GM21825 (cell line): ENCODE results near the gene RUVBL2.
"Not testable (repeated sequence)": the region's sequence is repeated elsewhere in the genome, so short reads cannot be mapped to it uniquely, and the experiment has no call there.

Source experiments
- ATAC-seq: cut with Tn5 transposase; IDR thresholded peaks from one replicate; pipeline ENCODE4 v1.9.1; 2021; ENCODE audit warnings: mild to moderate bottlenecking, moderate library complexity; ENCODE audit not compliant: unreplicated experiment

RUVBL2 gene

DNA sequence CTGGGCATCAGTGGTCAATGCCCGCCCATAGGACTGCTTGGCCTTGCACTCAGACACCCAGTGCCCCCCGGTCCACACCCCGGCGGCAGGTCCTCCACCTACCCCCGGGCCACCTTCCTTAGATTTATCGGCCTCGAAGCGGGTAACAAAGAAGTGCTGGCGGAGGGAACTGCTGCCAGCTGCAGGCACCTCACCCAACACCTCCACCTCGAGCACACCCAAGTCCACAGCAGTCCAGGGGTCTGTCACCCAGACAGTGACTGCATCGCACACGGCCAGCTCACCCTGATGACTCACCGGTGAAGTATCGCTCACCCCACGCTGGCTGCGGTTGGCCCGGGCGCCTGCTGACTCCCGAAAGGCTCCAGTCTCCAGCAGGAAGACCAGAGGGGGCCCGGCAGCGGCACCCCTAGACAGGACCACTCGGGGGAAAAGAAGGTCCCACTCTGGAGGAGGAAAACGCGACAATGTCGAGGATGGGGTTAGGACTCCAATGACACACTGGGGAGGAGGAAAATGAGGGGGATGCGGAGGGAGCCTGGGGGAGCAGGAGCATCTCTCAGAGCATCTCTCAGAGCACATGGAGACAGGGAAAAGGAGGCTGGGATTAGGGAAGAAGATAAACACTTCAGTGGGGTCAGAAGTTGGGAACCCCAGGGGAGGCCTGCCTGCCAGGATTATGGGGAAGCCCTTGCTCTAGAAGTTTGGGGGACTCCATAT lies 45.0 kb downstream of the RUVBL2 start:
- not testable (repeated sequence) for ATAC-seq

- ATAC-seq = not testable (repeated sequence)
Measured at GRCh38 chr19:49039736-49040135, 46.0 kb downstream of the RUVBL2 start.

- ATAC-seq = no peak
Measured at GRCh38 chr19:49042177-49042576, 48.5 kb downstream of the RUVBL2 start.

DNA sequence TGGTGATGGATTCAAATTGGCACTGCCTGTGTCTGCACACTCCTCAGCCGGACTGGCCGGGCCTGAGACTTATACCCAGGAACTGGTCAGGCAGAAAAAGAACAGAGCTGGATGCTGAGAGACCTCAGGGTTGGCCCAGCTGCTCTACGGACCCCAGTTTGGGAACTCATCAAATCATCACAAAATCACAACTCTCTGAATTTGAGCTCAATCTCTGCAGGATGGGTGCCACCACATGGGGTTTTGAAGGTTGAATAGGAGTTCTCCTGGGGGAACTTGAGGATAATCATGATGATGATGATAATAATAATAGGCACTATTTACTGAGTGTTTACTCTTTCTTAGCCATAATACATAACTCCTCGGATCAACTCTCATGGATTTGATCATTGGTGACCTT lies 49.0 kb downstream of the RUVBL2 start:
- ATAC-seq = not testable (repeated sequence)

GRCh38 chr19:49043548-49043947 lies 49.9 kb downstream of the RUVBL2 start, which contains the start of gene CGB5:
Gene CGB5 (plus strand): TSS chr19:49043848. CDS start chr19:49044210, 362 bp downstream.
- ATAC-seq = not testable (repeated sequence)

- not testable (repeated sequence) for ATAC-seq
Measured at GRCh38 chr19:49049011-49049410, 55.3 kb downstream of the RUVBL2 start, which contains the start of gene CGB8. Gene CGB8 (minus strand): TSS chr19:49049111. CDS start chr19:49048739, 372 bp downstream.

DNA sequence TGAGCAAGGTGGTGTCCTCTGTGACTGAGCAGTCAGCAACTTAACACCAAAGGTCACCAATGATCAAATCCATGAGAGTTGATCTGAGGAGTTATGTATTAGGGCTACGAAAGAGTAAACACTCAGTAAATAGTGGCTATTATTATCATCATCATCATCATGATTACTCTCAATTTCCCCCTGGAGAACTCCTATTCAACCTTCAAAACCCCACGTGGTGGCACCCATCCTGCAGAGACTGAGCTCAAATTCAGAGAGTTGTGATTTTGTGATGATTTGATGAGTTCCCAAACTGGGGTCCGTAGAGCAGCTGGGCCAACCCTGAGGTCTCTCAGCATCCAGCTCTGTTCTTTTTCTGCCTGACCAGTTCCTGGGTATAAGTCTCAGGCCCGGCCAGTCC lies 56.1 kb downstream of the RUVBL2 start:
- ATAC-seq = not testable (repeated sequence)

DNA sequence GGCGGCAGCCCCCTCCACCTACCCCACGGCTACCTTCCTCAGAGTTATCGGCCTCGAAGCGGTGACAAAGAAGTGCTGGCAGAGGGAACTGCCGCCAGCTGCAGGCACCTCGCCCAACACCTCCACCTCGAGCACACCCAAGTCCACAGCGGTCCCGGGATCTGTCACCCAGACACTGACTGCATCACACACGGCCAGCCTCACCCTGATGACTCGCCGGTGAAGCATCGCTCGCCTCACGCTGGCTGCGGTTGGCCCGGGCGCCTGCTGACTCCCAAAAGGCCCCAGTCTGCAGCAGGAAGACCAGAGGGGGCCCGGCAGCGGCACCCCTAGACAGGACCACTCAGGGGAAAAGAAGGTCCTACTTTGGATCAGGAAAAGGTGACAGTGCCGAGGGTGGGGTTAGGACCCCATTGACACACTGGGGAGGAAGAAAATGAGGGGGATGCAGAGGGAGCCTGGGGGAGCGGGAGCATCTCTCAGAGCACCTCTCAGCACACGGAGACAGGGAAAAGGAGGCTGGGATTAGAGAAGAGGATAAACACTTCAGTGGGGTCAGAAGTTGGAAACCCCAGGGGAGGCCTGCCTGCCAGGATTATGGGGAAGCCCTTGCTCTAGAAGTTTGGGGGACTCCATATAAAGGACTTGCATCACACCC lies 56.8 kb downstream of the RUVBL2 start:
- not testable (repeated sequence) for ATAC-seq

DNA sequence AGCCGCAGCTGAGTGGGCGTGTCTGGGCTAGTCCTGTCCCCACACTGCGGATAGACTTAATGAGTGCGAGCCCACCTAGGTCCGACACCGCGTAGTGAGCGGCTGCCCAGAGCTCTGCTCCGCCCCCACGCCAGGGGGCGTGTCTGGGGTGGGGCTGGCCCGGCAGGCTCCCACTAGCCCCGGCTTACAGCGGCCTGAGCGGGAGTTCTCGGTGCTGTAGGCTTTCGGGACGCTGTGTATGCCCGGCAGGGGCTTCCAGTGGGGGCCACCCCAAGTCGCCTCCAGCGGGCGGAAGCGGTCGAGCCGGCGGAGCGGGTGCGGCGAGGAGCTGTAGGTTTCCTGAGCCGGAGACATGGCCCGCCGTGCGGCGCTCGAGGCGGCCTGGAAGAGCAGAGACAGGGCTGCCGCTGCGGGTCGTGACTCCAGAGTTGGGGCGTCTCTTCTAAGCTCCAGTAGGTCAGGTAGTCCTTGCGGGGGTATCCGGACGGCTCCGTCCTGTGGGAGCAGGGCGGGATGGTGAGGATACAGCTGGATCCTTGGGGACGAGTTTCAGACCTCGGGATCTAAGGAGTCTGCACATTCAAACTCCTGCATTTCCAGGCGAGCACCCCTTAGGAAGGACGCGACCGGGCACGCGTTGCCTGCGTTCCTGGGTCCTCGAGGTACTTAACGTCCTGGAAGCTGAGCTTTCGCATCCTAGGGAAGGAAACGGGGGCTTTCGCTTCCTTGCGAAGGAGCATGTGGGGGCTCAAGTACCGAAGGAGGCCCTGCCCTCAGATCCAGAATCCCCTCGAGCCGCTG lies 62.6 kb downstream of the RUVBL2 start:
- ATAC-seq = no peak

DNA sequence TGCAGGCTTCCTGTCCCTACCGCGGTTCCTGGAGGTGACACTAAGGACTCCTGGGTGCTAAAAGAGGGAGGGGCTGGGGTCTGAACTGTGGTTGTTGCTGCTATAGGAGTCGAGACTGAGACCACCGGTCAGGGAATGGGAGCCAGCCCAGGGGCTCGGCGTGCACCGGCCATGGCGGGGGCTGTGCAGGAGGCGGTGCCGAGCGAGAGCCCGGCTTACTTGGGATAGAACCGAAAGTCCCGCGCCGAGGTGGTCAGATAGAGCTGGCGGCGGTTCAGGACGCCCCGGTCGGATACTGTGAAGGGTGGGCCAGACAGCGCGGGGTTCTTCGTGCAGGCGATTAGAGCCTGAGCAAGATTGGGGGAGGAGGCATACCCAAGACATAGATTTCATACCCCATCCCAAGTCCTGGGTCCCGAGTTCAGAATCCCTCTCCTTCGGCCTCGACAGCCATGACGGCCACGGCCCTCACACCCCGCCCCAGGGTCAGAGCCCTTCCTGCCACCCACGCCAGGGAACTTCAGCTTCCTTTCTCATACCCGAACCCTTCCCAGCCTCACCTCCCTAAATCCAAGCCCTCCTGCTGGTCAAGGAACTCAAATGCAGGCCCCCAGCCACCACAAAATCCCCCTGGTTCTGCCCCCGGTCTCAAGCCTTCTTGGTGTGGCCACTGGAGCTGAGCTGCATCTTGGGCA lies 63.4 kb downstream of the RUVBL2 start:
- not testable (repeated sequence) for ATAC-seq

DNA sequence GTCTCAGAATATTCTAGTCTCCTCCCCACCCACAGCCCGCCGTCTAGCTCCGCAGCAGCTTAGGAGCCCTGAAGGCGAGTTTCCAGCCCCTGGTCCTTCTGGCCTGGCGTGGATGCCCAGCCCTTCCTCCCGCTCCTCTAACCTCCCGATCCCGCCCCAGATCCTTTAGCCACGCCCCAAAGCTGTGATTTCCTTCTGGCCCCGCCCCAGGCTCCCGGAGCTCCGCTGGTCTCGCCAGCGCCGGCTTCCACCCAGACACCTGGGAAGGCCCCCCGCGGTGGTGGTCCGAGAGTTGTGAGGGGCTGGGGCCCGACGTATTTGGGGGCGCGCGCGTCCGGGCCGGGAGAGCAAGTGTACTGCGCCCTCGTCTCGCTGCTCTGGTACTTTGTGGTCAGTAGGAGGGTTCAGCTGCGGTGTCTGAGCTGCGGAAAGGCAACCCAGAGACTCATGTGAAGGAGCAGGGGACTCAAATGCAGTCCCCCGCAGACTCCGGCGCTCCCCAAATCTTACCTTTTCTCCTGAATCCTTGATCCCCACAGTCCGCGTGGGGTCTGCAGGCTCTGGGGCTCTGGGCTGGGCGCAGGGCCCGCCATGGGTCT lies 64.0 kb downstream of the RUVBL2 start, which contains the start of gene CGB7:
Gene CGB7, minus strand, starts transcription at position 114 of the 599 bp plus-strand sequence. CDS start 2,374 bp downstream, outside the sequence.
- ATAC-seq = no peak

- no peak for ATAC-seq
Measured at GRCh38 chr19:49058562-49058961, 64.9 kb downstream of the RUVBL2 start.

DNA sequence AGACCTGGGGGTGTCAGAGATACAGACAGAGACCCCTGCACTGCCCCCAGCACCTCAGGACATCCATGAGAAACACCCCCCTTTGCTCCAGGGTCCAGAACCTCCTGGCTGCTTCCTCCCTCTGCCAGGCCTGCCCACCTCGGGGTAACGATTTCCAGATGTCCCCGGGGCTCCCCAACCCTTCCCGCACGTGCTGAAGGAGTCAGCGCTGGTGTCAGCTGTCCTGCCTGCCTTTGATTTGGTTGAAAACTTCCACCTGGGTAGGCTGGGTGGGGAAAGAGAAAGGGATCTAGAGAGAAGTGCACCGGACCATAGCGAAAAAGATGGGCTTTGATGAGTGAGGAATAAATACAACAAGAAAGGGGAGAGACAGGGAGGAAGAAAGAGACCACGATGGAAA lies 65.4 kb downstream of the RUVBL2 start:
- ATAC-seq = no peak

GRCh38 chr19:49061000-49061399 lies 67.3 kb downstream of the RUVBL2 start:
- no peak for ATAC-seq

GRCh38 chr19:49061445-49061844 lies 67.8 kb downstream of the RUVBL2 start:
- ATAC-seq = no peak

DNA sequence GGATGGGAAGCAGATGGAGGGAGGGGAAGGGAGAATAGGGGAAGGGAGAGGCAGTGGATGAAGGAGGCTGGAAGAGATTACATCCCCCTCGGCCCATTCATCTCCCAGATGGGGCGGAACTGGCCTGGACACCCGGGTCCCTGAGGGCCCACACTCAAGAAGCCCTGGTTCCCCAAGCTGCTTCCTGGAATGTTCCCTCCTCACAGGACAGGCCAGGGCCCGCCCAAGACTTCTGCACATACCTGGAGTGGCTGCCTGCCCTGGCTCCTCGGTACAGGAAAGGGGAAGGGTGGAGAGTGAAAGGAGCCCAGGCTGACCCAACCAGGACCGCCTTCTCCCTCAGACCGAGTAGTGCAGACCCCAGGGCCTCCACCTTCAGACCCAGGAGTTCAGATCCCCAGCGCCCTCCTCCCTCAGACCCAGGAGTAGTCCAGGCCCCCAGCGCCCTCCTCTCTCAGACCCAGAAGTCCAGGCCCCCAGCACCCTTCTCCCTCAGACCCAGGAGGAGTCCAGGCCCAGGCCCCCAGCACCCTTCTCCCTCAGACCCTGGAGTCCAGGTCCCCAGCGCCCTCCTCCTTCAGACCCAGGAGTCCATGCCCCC lies 70.4 kb downstream of the RUVBL2 start:
- ATAC-seq = no peak

GRCh38 chr19:49064768-49065611 lies 71.3 kb downstream of the RUVBL2 start, which contains the start of gene NTF4:
Gene NTF4 (minus strand): TSS chr19:49064818. CDS start chr19:49061997, 2,821 bp downstream.
- ATAC-seq = no peak
